Measurements from ENCODE around the gene SPNS2. TPM values are rescaled to one million over a fixed set of nuclear protein-coding genes. Genes with fewer than 3 reads are reported as not detected.

SPNS2 gene
- total RNA-seq, 4 donors from 2014 or later, result 10.4 to 17.4 (median 16.4) TPM

DNA sequence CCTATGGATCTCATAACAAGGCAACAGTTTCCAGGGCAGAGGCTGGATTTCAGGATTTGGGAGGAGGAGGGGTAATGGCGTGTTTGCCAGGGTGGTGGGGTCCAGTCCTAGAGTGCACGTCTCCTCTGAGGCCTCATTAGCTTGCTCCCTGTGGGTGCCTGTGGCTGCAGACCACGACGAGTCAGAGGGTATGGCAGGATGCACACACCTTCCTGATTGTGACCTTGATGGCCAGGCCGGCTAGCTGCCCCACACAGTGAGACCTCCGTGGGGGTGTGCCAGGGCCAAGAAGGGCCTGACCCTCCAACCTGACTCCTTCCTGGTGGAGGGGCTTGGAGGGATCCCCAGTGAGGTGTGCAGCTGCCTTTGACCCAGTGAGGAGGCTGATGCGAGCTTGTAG, 81.6 kb downstream of the SPNS2 start:
- peaks cover 0 to 25% (median 5%) of the 10 kb centered on the region in 3 donors for H3K4me1 ChIP-seq
- peaks cover 57% of the 10 kb centered on the region for H3K27me3 ChIP-seq
- TF ChIP-seq POLR2AphosphoS5 (IDR thresholded peaks at IDR 0.05), result no peak
- TF ChIP-seq POLR2A (IDR thresholded peaks at IDR 0.05), result no peak
- TF ChIP-seq CTCF (IDR thresholded peaks at IDR 0.05), result no peak
- TF ChIP-seq EP300 (IDR thresholded peaks at IDR 0.05), result no peak
- H3K9me3 ChIP-seq, result no peaks in the 10 kb centered on the region
- no peak for ATAC-seq
- no peak overlapping the region for H3K4me3 ChIP-seq
- WGBS, 2 donors (ENCODE audit: low coverage in 1 of 2), result no CpG with 5 or more reads among the region's 7 CpGs
- no peaks in the 10 kb centered on the region for H3K36me3 ChIP-seq
- no peak overlapping the region for H3K27ac ChIP-seq

DNA sequence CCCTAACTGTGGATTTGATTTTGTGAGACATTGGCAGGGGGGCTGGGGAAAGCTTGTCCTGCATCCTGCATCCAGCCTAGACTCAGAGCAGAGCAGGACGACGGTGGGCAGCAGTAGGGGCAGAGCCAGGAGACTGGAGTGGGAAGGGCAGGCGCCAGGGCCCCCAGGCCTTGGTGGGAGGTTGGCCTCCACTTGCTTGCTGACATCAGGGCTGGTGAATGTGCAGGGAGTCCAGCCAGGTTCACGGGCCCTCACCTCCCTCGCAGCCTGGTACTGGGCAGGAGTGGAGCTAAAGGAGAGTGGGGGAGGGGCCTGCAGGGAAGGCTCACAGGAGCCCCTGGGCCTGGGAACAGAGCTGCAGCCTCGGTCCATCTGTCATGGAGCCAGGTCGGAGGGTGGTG, 83.4 kb downstream of the SPNS2 start:
- Histone ChIP-seq H3K4me1 (peaks cover 0 to 32% (median 5%) of the 10 kb centered on the region in 3 donors), H3K4me3 (no peak overlapping the region), H3K27me3 (peaks cover 59% of the 10 kb centered on the region), H3K36me3 (no peaks in the 10 kb centered on the region), H3K9me3 (no peaks in the 10 kb centered on the region), H3K27ac (no peak overlapping the region)
- 83% methylated on average over 1 of the region's 7 CpGs; no CpG with 5 or more reads in 1 of the 2 donors for WGBS, 2 donors (ENCODE audit: low coverage in 1 of 2)
- TF ChIP-seq POLR2A (IDR thresholded peaks at IDR 0.05) (no peak), CTCF (IDR thresholded peaks at IDR 0.05) (no peak), POLR2AphosphoS5 (IDR thresholded peaks at IDR 0.05) (no peak), EP300 (IDR thresholded peaks at IDR 0.05) (no peak)
- no peak for ATAC-seq

DNA sequence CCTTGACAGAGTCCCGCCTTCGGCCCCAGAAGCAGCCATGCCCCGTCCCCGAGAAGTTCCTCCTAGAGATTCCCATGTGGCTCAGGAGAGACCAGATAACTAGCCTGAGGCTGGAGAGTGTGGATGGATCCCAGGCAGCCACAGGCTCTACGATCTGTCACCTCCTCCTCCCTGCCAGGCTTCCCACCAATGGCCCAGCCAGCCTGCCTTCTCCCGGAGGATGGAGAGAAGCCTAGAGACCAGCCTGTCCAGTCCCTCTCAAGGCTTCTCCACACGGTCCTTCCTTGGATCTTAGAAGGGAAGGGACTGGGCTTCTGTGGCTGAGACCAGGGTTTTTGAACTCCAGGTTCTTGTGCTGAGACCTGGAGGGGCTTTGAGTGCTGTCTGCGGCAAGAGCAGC, 84.0 kb downstream of the SPNS2 start:
- no peaks in the 10 kb centered on the region for H3K9me3 ChIP-seq
- H3K4me3 ChIP-seq, result no peak overlapping the region
- no peaks in the 10 kb centered on the region for H3K36me3 ChIP-seq
- peaks cover 0 to 32% (median 5%) of the 10 kb centered on the region in 3 donors for H3K4me1 ChIP-seq
- TF ChIP-seq POLR2AphosphoS5 (IDR thresholded peaks at IDR 0.05) (no peak), POLR2A (IDR thresholded peaks at IDR 0.05) (no peak), EP300 (IDR thresholded peaks at IDR 0.05) (no peak), CTCF (IDR thresholded peaks at IDR 0.05) (no peak)
- ATAC-seq, result no peak
- peaks cover 59% of the 10 kb centered on the region for H3K27me3 ChIP-seq
- H3K27ac ChIP-seq, result no peak overlapping the region
- 89 to 90% methylated on average over 2 to 5 of the region's 8 CpGs for WGBS, 2 donors (ENCODE audit: low coverage in 1 of 2)

DNA sequence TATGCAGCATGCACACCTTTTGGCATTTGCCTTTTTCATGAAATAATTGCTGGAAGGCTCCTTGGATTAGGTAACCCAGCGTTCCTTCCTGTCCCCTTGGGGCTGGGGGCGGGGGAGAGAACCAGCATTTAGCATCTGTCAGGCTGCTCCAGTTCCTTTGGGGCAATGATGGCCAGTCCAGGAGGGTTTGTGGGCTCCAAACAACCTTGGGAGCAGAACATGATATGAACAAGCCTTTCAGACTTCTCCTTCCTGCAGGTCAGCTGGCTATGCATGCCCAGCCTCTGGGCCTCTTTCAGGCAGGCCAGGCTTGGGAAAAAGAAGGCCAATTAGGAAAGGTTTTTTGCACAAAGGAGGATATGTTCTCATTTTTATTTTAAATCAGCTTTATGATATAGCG, 84.5 kb downstream of the SPNS2 start:
- Histone ChIP-seq H3K4me3 (no peak overlapping the region), H3K27me3 (peaks cover 59% of the 10 kb centered on the region), H3K36me3 (no peaks in the 10 kb centered on the region), H3K4me1 (peaks cover 0 to 32% (median 5%) of the 10 kb centered on the region in 3 donors), H3K9me3 (no peaks in the 10 kb centered on the region), H3K27ac (peak overlapping the region in 1 of 4 donors; percentile 86)
- 69% methylated on average over 3 of the region's 3 CpGs; no CpG with 5 or more reads in 1 of the 2 donors for WGBS, 2 donors (ENCODE audit: low coverage in 1 of 2)
- TF ChIP-seq CTCF (IDR thresholded peaks at IDR 0.05), result no peak
- no peak for TF ChIP-seq POLR2AphosphoS5 (IDR thresholded peaks at IDR 0.05)
- no peak for TF ChIP-seq EP300 (IDR thresholded peaks at IDR 0.05)
- TF ChIP-seq POLR2A (IDR thresholded peaks at IDR 0.05), result no peak
- no peak for ATAC-seq

DNA sequence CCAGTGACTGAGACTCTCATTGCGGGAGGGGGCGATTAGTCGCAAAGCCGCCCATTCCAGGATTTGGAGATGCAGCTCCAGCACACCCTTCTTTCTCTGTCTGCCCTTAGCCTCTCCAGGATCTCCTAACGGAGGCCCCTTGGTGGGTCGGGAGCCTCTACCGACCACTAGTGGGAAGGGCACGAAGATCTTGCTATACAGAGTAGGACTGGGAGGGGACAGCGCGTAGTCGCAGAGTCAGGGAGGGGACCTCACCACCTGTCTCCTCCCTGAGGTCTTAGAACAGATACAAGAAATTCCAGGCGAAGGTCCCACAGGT, 85.1 kb downstream of the SPNS2 start:
- TF ChIP-seq EP300 (IDR thresholded peaks at IDR 0.05), result no peak
- peak in 3 of 4 experiments; percentile 17 to 63 (median 31) for TF ChIP-seq CTCF (IDR thresholded peaks at IDR 0.05)
- Histone ChIP-seq H3K27ac (peak overlapping the region in 3 of 4 donors; percentile 73 to 86 (median 76)), H3K36me3 (no peaks in the 10 kb centered on the region)

More for the DNA sequence above, 85.1 kb downstream of the SPNS2 start:
- H3K4me1 ChIP-seq, result peaks cover 0 to 32% (median 5%) of the 10 kb centered on the region in 3 donors
- peak overlapping the region; percentile 42 to 65 for H3K4me3 ChIP-seq
- peak; percentile 65 for ATAC-seq
- peaks cover 59% of the 10 kb centered on the region for H3K27me3 ChIP-seq
- WGBS, 2 donors (ENCODE audit: low coverage in 1 of 2), result 12% methylated on average over 6 of the region's 12 CpGs; no CpG with 5 or more reads in 1 of the 2 donors
- H3K9me3 ChIP-seq, result no peaks in the 10 kb centered on the region
